GM12874 (cell line): ENCODE measurements around the gene PTPN14.

Experiments used
- TF ChIP-seq, protein P1 (sequence below): IDR thresholded peaks from 2 replicates; pipeline ENCODE4 v1.5.1; 2011; ENCODE audit warnings: low read depth, mild to moderate bottlenecking, control low read depth, low read length, moderate library complexity; ENCODE audit not compliant: insufficient read depth

Gene PTPN14

DNA sequence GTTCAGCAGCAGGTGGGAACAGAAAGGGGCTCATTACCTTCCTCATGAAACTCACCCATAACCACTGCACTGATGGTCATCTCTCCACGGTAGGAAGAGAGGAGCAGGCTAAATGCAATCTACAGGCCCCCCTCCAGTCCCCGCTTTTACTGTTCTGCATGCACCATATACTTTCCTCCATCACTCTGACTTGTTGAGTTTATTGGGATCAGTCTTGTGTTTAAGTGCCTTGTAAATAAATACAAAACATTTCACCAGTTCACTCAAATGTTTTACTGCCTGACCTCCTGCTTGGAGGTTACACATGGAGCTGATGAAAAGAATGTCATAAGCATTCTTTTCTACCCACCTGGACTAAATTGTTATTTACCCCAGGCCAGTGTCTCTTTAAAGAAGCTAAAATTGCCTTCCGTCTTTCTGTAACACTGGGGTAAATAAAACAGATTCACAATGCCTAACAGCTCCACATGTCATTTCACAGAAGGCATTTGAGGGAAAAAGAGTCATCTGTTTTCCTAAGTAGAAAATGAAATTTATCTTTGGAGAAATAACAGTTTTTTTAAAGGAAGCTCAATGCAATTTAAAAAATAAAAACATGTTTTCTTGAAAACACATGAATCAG lies 30.7 kb downstream of the PTPN14 start:
- TF ChIP-seq, protein P1, sequence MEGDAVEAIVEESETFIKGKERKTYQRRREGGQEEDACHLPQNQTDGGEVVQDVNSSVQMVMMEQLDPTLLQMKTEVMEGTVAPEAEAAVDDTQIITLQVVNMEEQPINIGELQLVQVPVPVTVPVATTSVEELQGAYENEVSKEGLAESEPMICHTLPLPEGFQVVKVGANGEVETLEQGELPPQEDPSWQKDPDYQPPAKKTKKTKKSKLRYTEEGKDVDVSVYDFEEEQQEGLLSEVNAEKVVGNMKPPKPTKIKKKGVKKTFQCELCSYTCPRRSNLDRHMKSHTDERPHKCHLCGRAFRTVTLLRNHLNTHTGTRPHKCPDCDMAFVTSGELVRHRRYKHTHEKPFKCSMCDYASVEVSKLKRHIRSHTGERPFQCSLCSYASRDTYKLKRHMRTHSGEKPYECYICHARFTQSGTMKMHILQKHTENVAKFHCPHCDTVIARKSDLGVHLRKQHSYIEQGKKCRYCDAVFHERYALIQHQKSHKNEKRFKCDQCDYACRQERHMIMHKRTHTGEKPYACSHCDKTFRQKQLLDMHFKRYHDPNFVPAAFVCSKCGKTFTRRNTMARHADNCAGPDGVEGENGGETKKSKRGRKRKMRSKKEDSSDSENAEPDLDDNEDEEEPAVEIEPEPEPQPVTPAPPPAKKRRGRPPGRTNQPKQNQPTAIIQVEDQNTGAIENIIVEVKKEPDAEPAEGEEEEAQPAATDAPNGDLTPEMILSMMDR: no peak

DNA sequence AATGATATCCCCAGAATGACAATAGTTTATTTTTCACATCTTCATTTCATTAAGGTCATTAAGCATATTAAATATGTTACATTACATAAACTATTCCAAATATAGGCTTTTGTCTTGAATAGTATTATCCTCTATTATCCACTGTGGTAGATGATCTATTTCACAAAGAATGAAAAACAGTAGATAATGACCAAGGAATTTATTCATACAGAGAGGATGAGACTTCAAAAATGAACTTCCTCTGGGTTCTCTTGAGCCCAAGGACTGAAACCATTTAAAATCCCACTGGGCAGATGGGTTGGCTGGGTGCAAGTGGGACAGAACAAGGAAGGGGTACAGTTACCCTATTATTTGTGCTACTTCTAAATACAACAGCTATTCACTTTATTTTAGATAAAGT lies 33.0 kb downstream of the PTPN14 start:
- TF ChIP-seq, protein P1: no peak

DNA sequence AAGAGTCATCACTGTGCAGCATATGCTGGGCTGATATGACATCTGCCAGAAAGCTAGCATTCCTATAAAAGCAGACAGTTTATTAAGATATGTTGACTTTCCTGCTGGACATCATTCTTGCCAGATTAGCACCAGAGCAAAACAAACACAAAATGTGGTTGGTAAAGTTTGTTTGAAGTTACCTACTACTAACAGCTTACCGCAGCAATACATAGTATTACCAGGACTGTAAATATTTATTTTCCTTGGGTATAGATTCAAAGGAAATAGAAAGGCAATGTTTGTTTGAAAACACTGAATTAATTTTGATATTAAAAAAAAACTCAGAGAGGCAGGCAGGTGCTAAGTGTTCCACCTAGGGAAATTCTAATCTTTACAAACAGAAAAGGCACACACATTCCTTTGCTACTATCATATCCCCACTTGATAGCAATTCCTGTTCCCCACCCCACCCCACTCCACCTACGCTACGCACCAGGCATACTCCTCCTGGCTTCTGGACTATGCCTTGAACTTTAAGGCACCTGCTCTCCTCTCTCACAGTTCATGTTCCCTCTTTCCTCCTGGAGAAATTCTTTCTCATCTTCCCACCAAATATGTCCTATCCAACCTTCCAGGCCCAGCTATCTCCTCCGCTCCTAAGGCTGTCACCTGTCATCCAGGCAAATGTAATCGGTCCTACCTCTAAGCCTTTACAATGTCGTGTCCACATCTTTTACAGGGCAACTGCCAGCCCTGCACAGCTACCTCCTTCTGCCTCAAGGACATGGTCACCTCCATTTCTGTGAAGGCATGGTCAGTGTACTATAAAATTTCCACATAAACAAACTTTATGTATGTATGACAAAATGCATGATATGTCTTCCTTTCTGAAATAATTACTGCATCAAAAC lies 34.7 kb downstream of the PTPN14 start:
- TF ChIP-seq, protein P1: no peak

DNA sequence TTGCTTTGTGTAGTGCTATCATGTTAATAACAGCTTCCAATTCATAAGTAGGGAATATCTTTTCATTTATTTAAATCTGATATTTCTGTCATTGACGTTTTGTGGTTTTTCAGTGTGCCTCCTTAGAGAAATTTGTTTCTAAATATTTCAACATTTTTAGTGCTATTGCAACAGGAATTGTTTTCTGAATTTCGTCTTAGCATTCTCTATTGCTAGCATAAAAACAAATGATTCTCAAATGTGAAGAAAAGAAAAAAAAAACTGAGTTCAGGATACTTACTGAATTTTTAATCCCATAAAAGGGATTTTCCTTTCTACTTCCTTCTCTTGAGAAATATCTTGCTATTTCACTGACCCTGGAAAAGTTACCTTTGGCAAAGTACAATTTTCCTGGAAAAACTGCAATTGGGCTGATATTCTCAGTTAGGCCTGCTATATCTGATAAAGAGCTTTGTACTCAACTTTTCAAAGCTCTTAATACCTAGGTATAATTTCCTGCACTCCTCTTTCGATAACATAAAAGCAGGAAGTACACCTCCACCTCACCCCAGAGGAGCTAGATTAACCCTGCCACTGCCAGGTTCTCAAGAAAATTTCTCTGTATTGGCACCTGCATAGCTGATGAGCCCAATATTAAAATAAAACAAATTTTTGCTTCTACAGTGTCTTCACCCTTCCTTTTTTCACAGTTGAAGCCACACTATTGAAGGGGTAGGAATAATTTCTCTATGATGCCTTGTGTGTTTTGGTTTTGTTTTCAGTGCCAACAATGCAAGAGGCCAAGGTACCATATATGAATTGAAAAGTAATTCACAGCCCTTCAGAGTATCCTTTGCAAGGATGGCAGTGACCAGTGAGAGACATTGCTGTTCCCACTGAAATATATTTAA lies 35.6 kb downstream of the PTPN14 start:
- TF ChIP-seq, protein P1: no peak

DNA sequence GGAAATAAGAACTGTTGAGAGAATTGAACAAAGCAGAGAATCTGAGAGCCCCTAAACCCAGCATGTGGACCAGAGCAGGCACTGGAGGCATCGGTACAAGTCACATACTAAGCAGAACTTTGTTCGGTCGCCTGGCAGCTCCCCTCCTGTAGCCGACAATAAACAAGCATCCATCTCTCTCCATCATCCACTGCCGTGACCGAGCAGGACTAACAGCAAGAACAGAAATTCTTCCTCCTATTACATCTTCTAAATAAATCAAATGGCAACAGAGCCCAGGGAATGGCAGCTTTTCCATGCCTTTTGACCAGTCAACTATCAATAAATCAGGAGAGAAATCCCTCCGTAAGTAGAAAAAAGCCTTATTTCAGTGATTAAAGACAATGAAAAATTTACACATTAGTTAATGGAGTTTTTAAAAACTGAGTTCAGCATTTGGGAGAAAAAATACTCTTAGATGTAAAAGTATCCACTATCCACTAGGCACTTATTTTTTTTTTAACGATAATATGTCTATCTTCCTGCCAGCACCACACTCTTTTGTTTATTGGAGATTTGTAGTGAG lies 36.5 kb downstream of the PTPN14 start:
- TF ChIP-seq, protein P1: no peak

DNA sequence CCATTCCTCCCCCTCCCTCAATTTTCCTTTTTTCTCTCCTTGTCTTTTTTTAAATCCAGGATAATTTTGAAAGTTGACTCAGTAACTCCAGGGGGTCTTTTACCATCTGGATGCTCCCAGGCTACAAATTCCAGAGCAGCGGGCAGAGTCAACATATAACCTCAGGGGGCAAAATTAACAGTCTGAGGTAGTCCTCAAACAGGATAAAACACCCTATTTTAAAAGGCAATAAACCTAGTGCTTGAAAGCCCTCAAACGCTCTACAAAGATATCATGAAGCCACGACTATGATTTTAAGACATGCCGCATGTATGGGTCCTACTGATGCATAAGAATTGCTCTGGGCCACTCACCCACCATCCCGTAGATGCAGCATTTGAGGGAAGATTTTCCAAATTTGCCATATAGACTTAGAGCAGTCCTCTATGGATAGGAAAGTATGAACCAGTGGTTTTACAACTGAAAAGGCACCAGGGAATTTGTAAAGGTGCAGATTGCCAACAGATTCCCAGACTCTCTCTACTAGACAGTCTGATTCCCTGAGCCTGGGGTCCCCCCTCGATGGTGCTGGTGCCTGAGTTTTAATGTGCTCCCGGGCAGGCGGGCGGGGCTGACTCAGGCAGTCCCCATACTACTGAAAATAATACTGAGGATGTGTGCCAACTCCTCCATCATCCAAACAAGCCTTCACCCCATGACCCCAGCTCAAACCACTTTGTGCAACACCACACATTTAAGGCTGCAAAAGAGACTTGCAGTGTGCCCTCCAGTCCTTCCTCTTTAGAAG lies 37.2 kb downstream of the PTPN14 start:
- TF ChIP-seq, protein P1: no peak
